Frontal cortex (tissue), 4 donors: ENCODE measurements around the gene TTC39A. TPM values are rescaled to one million over a fixed set of nuclear protein-coding genes. Genes with fewer than 3 reads are reported as not detected.

Source experiments
- DNase-seq, 2 donors: peaks; one replicate each; pipeline ENCODE4 v3.0.0; 2012; ENCODE audit warnings: low spot score in 2 of 2
- FAIRE-seq: peaks from 2 replicates; lab custom pipeline; 2012; peaks lifted over from hg19 to GRCh38; lab: Jason Lieb, UNC
- total RNA-seq: library from RNA; depleted of rRNA; stranded (reverse); fragments of >200 nt; gene quantifications from one replicate; pipeline ENCODE4 v1.2.3, GENCODE V29; 2014
- donor health status: control.
- donor health status: control.
- donor health status: control.

TTC39A gene
- total RNA-seq = 1.2 TPM

- FAIRE-seq = no peak
- peak in 1 of 2 donors; percentile 61 for DNase-seq
Measured at GRCh38 chr1:51330331-51331201, at the start of gene TTC39A. Gene TTC39A (minus strand): TSS chr1:51330562. CDS start chr1:51330477, 85 bp downstream.

DNA sequence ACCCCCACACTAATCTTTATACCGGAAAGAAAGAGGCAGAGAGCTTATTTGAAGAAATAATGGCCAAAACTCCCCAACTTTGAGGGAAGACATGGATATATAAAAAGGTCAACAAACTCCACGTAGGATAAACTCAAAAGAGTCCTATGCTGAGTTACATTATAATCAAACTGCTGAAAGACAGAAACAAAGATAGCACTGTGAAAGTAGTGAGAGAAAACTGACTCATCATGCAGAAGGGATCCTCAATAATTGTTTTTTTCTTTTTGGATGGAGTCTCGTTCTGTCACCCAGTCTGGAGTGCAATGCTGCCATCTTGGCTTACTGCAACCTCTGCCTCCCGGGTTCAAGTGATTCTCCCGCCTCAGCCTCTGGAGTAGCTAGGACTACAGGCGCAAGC lies 48.5 kb upstream of the TTC39A start:
- DNase-seq (no peak), FAIRE-seq (no peak)

GRCh38 chr1:51373898-51374297 lies 43.5 kb upstream of the TTC39A start:
- no peak for FAIRE-seq

DNA sequence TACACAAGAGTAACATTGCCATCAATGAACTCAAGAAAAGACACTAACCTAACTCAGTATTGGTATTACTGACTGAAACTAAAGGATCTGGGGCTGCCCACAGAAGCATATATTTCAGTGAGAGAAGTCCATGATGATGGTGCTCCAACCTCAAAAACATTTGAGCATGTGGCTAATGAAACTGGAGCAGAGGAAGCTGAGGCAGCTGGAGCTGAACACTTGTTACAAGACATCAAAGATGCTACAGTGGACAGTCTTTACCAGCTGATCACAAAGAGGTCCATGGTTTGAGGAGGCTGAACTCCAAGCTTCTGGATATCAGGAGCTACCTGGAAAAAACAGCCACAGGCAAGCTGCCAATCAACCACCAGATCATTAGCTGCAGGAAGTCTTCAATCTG lies 42.2 kb upstream of the TTC39A start:
- DNase-seq = no peak
- FAIRE-seq = no peak

More at GRCh38 chr1:51373898-51374297, 43.5 kb upstream of the TTC39A start:
- no peak for DNase-seq

GRCh38 chr1:51369171-51369570 lies 38.8 kb upstream of the TTC39A start:
- no peak for FAIRE-seq
- DNase-seq = no peak

- FAIRE-seq (no peak), DNase-seq (no peak)
Measured at GRCh38 chr1:51365774-51366173, 35.4 kb upstream of the TTC39A start.

- no peak for FAIRE-seq
Measured at GRCh38 chr1:51359879-51360278, 29.5 kb upstream of the TTC39A start.

DNA sequence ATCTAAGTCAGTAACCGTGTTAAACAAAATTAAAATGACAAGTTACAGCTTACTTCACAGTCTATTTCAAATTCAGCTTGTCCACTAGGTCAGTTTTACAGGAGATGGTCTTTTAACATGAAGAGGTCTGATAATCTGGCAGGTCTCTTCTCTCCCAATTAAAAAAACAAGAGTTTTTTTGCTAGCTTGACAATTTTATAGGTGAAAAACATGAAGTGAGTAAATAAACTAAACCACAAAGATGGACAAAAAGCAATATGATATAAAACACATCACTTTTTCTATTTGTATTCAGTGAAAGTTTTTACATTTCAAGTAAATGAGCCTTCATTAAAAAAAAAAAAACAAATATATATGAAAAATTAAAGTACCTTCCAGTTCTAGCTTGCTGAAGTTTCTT lies 25.0 kb upstream of the TTC39A start:
- DNase-seq = no peak
- FAIRE-seq = no peak

More at GRCh38 chr1:51359879-51360278, 29.5 kb upstream of the TTC39A start:
- DNase-seq = no peak

DNA sequence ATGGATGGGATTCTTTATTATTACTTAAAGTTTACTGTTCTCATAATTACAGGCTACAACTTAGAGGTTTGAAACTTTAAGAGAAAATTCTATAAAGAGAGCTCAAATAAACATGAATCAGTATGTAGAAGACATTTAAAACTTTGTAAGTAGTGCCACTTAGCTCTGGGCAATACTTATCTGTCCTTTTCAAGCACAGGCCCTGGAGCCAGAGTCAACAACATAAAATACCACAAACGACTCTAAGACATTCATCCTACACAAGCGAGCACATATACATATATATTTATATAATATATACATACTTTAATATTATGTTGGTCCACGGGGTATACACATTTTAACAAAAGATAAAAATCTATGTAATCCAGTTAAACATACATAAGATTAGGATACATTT lies 24.1 kb upstream of the TTC39A start:
- FAIRE-seq (peak; percentile 53), DNase-seq (no peak)

- FAIRE-seq = no peak
Measured at GRCh38 chr1:51351907-51352306, 21.5 kb upstream of the TTC39A start.

GRCh38 chr1:51349862-51350261 lies 19.5 kb upstream of the TTC39A start:
- FAIRE-seq (no peak), DNase-seq (no peak)

More at GRCh38 chr1:51351907-51352306, 21.5 kb upstream of the TTC39A start:
- no peak for DNase-seq

DNA sequence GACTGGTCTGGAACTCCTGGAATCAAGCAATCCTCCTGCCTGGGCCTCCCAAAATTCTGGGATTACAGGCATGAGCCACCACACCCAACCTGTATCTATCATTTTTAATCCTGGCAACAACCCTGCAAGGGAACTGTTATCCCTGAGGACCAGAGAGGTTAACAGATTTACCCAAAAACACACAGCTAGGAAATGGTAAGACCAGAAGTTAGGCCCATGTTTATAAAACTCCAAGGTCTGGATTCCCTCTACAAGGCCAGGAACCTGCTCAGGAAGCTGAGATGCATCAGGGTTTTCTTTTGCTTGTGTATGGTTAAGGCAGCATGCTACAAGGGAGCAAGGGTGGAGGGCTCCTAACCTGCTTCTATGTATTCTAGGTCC lies 17.8 kb upstream of the TTC39A start:
- no peak for DNase-seq
- FAIRE-seq = no peak

DNA sequence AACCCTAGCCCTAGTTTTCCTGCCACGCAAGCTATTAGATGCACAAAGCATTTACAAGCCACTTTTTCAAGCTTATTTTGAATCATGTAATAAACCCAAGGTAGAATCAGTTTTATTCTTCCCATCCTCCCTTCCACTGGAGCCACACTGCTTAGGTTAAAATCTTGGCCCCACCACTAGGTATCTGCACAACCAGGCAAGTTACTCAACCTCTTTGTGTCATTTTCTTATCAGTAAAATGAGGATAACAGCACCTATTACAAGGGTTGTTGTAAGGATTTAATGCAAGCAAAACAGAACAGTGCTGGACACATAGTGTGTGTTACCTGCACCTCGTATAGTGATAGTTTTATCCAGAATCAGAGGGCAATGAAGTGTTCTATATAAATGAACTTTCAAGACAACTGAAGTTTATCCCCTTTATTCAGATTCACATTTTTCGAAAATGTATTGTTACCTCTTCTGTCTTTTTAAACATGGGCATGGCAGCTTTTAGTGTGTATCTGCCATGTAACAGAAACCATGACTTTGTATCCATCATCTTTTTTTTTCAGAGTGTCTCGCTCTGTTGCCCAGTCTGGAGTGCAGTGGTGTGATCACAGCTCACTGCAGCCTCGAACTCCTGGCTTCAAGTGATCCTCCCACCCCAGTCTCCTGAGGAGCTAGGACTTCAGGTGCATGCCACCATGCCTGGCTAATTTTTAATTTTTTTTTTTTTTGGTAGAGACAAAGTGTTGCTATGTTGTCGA lies 17.2 kb upstream of the TTC39A start:
- FAIRE-seq = no peak
- no peak for DNase-seq

DNA sequence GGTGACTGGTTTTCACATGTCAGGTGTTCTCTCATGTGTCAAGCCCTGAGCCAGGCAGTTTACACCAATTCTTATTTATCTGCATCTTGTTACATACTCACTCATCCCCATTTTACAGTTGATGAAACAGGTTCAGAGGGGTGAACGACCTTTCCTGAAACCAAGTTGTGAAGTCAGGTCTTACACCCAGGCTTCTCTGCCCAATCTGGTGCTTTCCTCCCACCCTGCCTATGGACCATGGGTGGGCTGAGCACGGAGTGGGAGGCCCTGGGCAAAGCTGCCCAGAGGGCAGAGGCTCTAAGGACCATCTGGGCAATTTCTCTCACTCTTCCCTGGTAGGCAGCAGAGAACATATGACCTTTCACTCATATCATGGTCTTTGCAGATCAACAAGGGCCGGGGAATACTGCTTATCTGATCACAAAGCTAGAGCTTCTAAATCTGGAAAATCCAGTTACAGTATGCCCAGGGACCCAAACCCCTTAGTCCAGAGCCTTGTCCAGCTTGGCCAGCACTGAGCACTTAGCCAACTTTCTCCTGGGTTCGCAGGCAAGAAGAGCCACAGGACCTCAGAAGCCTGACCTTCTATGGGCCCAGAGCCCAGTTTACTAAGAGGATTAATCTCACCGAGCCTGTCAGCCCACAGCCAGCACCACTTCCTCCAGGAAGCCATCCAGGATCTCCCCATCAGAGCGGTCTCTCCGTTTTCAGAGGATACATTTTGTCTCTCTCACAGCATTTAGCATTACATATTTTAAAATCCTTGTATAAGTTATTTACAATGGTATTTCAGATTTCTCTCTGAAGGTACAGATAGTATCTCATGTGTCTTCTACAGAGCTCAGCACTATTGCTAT lies 16.0 kb upstream of the TTC39A start:
- DNase-seq (no peak), FAIRE-seq (no peak)

DNA sequence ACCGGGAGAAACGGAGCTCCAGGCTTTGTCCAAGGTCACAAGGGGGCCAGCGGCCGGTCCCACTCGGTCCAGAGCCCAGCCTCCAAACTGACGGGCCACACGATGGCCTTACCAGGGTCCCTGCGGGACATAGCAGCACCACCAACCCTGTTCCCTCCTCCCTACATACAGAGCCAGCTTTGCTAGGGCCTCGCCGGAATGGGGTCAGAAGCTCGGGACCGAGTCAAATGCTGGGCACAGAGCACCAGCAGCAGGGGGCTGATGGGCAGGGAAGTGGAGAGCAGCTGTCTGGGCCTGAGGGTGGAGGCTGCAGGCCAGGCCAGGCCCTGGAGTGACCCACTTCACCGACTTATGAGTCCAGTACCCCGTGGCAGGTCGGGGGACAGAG lies 14.9 kb upstream of the TTC39A start:
- no peak for DNase-seq
- FAIRE-seq = no peak

- no peak for DNase-seq
- no peak for FAIRE-seq
Measured at GRCh38 chr1:51344602-51345299, 14.4 kb upstream of the TTC39A start.

- FAIRE-seq (no peak), DNase-seq (no peak)
Measured at GRCh38 chr1:51344276-51344601, 13.9 kb upstream of the TTC39A start.

GRCh38 chr1:51343624-51344023 lies 13.3 kb upstream of the TTC39A start:
- FAIRE-seq (no peak), DNase-seq (no peak)

DNA sequence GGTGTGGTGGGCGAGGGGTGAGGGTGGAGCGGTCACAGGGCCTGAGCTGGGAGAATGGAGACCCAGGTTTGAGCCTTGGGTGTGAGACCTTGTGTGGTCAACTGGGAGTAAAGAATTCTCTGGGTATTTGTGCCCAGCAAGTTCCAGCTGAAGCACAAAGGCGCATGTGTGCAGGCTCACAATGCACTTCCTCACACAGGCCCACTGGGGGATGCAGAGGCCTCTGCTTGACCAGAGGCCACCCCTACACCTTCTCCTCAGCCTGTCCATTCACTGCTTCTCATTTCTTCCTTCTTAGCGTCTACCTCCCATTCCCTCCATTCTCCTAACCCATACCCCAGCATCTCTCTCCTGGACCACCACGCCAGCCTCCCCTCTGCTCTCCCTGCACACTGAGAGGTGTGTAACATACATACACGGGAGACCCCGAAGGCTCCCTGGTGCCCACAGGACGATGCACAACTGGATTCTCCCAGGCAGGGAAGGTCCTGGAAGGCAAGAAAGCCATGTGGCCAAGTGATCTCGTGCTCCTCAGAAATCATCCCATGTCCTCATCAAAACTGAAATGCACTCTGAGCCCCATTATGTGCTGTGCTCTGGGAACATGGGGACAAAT lies 12.3 kb upstream of the TTC39A start:
- FAIRE-seq (no peak), DNase-seq (no peak)
